ENCODE data around the gene PDK1. TPM values are rescaled to one million over a fixed set of nuclear protein-coding genes. Genes with fewer than 3 reads are reported as not detected.

The PDK1 gene
- total and polyA plus RNA-seq, 2 experiments from 2014 or later: 25.6 to 42.0 TPM

GRCh38 chr2:172582656-172583055, 26.8 kb downstream of the PDK1 start:
- no peak overlapping the region for H3K27ac ChIP-seq (ENCODE audit: low read depth)
- no peaks in the 10 kb centered on the region for H3K27me3 ChIP-seq (ENCODE audit: insufficient read depth)
- Mint-ChIP-seq H3K27ac (no peak overlapping the region), H3K4me1 (peaks cover 14% of the 10 kb centered on the region), H3K36me3 (ENCODE audit: low read depth) (peaks cover 63% of the 10 kb centered on the region), H3K4me3 (no peak overlapping the region), H3K9me3 (peaks cover 10% of the 10 kb centered on the region; the same call in 2 of the 3 replicates), H3K27me3 (ENCODE audit: insufficient read depth, low read depth, poor library complexity) (peaks cover 2% of the 10 kb centered on the region)
- no peaks in the 10 kb centered on the region for H4K20me1 ChIP-seq (replicated peaks; ENCODE audit: insufficient read depth)
- H3K4me3 ChIP-seq: no peak overlapping the region
- DNase-seq (ENCODE audit: low spot score) (no peak), ATAC-seq (no peak)
- no peak overlapping the region for H3K4me2 ChIP-seq
- no peak overlapping the region for H2AFZ ChIP-seq
- no peaks in the 10 kb centered on the region for H3F3A ChIP-seq (replicated peaks; ENCODE audit: low read depth)
- peaks cover 7% of the 10 kb centered on the region; the same call in 1 of the 2 replicates for H3K36me3 ChIP-seq (ENCODE audit: insufficient read depth)
- 0 out of 2 replicates have a peak, but pooled peaks cover 12% of the 10 kb centered on the region for H3K4me1 ChIP-seq (ENCODE audit: insufficient read depth)
- peaks cover 13% of the 10 kb centered on the region for H3K79me2 ChIP-seq (replicated peaks; ENCODE audit: insufficient read depth)
- H3K9me2 ChIP-seq (ENCODE audit: insufficient read depth): 0 out of 2 replicates have a peak, but pooled peaks cover under 1% of the 10 kb centered on the region
- TF ChIP-seq EZH2phosphoT487 (IDR thresholded peaks at IDR 0.05; ENCODE audit: unreplicated experiment): no peak
- no peak for TF ChIP-seq NANOG (IDR thresholded peaks at IDR 0.05; ENCODE audit: borderline replicate concordance)
- no peak for TF ChIP-seq EZH2 (IDR thresholded peaks at IDR 0.05; ENCODE audit: low read depth, unreplicated experiment)

- H3K36me3 Mint-ChIP-seq (ENCODE audit: low read depth): peaks cover 78% of the 10 kb centered on the region
- Histone ChIP-seq H3K79me2 (replicated peaks; ENCODE audit: insufficient read depth) (no peaks in the 10 kb centered on the region), H3K4me3 (no peak overlapping the region), H3K27ac (ENCODE audit: low read depth) (no peak overlapping the region), H2AFZ (no peak overlapping the region), H3K27me3 (ENCODE audit: insufficient read depth) (no peaks in the 10 kb centered on the region), H3K36me3 (ENCODE audit: insufficient read depth) (peaks cover 19% of the 10 kb centered on the region), H4K20me1 (replicated peaks; ENCODE audit: insufficient read depth) (no peaks in the 10 kb centered on the region), H3K4me2 (no peak overlapping the region), H3K9me2 (ENCODE audit: insufficient read depth) (0 out of 2 replicates have a peak, but pooled peaks cover 5% of the 10 kb centered on the region), H3F3A (replicated peaks; ENCODE audit: low read depth) (no peaks in the 10 kb centered on the region), H3K4me1 (ENCODE audit: insufficient read depth) (no peaks in the 10 kb centered on the region)
- no peaks in the 10 kb centered on the region for H3K27me3 Mint-ChIP-seq (ENCODE audit: insufficient read depth, low read depth, poor library complexity)
- peaks cover 5% of the 10 kb centered on the region for H3K9me3 Mint-ChIP-seq
- TF ChIP-seq ZNF331 (CRISPR knock-in tag; IDR thresholded peaks at IDR 0.05; ENCODE audit: low read depth): no peak
- no peak for TF ChIP-seq NANOG (IDR thresholded peaks at IDR 0.05; ENCODE audit: borderline replicate concordance)
- TF ChIP-seq ZNF462 (CRISPR knock-in tag; IDR thresholded peaks at IDR 0.05): no peak
- no peak for TF ChIP-seq EZH2phosphoT487 (IDR thresholded peaks at IDR 0.05; ENCODE audit: unreplicated experiment)
- no peak for TF ChIP-seq JUNB (IDR thresholded peaks at IDR 0.05; ENCODE audit: unreplicated experiment)
- TF ChIP-seq CREB1 (CRISPR knock-in tag; IDR thresholded peaks at IDR 0.05; ENCODE audit: low read depth): no peak
- no peak for TF ChIP-seq CTCF (conservative IDR thresholded peaks at IDR 0.05; ENCODE audit: low read depth in 2 of 2)
- no peak for TF ChIP-seq ETS1 (IDR thresholded peaks at IDR 0.05)
- no peak for TF ChIP-seq ZNF114 (CRISPR knock-in tag; IDR thresholded peaks at IDR 0.05)
- no peak for TF ChIP-seq STAT1 (IDR thresholded peaks at IDR 0.05; ENCODE audit: unreplicated experiment)
- DNase-seq (ENCODE audit: low spot score) (no peak), ATAC-seq (no peak)
- H3K27ac Mint-ChIP-seq: no peak overlapping the region
- no peak overlapping the region for H3K4me3 Mint-ChIP-seq
- H3K4me1 Mint-ChIP-seq: no peaks in the 10 kb centered on the region
These were observed 30.5 kb downstream of the PDK1 start for GRCh38 chr2:172586245-172586891.
